Activated T-cell treated with anti-CD3 and anti-CD28 coated beads for 48 hours (primary cell): Measurements from ENCODE around the gene INF2.

Experiments
- DNase-seq: peaks from one replicate; pipeline ENCODE4 v3.0.0-alpha.2; 2020; ENCODE audit warnings: low read depth

INF2 gene

DNA sequence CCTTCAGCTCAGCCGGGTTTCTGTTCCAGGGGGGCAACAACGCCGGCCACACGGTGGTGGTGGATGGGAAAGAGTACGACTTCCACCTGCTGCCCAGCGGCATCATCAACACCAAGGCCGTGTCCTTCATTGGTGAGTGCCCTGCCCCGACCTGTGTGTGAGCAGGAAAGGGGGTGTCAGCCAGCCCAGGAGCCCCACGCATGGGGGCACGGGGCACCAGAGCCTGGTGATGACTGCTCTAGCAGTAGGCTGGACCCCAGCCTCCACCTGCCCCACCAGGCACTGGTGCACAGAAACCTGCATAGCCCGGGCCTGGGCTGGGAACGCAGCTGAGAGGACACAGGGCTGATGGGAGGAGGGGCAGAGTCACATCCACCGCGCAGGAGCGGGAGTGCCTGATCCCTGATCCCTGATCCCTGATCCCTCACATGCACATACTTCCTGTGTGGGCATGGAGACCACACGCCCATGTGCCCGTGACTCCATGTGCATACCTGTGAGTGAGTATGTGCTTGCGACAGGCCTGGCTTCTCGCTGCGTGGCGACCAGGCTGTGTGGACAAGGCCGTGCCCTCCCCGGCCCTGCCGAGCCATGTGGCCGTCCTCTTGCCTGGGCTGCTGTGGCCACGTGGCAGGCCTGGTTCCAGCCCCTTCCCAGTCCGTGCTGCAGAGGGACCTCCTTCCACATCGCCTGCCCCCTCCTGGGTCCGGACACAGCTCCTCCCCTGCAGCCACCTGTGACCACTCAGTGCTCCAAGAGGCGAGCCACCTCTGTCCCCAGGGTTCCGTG, 45.8 kb downstream of the INF2 start:
- DNase-seq: no peak

DNA sequence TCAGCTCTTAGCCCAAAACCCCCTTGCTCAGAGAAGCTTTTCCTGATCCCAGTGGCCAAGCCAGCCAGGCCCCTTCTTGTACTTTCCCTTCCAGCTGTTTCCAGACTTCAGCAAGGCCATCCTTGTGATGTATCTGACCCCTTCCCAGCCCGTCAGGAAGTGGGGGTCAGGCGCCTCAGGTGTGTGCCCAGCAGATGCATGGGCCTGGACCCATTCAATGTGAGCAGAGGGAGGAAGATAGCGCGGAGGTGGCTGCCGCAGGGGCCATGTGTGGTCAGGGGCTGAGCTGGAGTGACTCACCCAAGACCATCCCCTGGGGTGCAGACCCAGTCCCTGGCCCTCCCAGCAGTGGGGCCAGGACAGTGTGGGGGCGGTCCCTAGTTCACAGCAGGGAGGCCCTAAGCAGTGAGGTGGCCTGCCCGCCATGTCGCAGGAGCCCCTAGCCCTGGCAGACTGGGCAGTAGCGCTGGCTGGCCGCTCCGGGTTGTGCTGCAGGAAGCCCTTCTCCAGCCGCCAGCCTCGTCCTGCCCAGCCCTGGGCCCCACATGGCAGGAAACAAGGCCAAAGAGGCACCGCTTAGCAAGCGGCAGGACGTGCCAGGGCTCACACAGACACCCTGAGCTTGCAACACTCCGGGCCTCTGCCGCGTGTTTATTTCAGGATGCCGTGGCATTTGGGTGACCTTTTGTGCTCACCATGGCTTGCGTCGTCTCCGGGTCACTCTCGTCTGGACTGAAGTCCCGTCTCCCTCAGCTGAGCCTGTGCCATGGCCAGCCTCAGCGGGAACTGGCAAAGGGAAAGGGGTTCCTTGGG, 46.6 kb downstream of the INF2 start:
- DNase-seq: no peak

DNA sequence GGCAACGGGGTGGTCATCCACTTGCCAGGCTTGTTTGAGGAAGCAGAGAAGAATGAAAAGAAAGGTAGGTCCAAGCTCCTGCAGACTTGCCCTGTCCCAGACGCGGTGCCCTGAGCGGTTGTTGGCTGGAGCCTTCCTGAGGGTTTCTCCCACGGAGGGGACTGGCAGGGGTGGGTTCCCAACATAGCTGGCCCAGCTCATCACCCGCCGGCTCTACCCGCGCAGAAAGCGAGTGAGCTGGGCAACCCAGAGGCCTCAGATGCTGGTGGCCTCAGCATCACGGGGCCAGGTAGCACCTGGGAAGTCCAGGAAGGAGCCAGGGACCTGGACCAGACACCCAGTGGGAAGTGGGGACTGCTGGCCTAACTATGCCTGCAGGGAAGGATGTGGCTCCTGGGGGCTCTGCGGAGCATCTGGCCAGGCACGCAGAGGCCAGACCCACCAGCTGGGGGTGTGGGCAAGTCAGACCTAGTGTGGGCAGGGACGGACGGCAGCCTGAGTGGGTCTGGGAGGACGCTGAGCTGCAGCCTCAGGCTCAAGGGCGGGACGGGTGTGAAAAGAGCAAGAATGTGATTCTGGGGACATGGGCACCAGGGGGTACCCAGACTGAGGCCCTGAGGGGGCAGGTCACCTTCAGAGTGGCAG, 49.1 kb downstream of the INF2 start:
- DNase-seq: no peak

DNA sequence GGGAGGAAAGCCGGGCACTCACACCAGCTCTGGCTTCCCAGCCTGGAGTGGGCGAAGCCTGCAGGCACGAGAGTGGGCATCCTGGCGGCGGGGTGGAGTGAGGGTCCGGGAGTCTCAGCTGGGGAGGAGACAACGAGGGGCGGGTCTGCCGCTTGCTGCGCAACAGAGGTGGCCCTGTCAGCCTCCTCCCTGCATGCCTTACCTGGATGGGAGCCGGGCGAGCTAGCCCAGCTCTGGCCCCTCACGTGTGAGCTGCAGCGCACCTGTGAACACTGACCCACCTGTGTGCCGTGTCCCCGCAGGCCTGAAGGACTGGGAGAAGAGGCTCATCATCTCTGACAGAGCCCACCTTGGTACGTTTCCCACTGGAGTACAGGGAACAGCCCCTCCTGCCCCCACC, 49.6 kb downstream of the INF2 start:
- DNase-seq: no peak

DNA sequence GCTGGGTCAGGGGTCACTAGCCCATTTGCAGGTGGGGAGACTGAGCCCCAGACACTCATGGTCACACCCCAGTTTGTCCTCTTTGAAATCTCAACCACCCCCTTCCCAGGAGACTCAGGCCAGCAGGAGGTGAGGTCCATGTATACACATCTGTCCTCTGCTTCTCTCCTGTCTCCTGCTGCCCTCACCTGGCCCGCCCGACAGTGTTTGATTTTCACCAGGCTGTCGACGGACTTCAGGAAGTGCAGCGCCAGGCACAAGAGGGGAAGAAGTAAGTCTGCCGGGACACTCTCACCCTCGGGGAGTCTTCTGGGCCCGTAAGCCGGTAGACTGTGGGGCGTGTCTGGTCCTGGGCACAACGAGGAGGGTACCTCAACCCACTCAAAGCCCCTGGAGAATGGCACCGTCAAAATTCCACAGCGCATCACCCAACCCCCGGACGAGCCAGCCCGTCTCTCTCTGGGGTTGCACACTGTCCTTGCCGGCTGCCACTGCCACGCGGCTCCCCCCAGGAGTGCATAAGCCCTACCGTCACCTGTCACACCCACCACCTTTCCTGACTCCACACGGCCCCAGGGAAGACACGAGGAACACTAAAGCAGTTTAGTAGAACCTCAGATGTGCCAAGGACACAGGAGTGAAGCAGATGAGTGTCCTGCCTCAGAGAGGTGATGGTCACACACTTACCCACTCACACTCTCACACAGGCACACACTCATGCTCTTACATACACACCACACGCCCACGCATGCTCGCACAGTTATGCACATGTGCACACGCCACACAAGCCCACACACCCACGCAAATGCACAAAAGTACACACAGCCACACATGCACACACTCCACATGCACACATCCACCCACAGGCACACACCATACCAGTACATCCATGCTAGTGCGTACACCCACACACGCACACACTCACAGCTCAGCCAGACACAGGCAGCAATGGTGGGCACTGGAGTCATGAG, 50.4 kb downstream of the INF2 start:
- DNase-seq: no peak

DNA sequence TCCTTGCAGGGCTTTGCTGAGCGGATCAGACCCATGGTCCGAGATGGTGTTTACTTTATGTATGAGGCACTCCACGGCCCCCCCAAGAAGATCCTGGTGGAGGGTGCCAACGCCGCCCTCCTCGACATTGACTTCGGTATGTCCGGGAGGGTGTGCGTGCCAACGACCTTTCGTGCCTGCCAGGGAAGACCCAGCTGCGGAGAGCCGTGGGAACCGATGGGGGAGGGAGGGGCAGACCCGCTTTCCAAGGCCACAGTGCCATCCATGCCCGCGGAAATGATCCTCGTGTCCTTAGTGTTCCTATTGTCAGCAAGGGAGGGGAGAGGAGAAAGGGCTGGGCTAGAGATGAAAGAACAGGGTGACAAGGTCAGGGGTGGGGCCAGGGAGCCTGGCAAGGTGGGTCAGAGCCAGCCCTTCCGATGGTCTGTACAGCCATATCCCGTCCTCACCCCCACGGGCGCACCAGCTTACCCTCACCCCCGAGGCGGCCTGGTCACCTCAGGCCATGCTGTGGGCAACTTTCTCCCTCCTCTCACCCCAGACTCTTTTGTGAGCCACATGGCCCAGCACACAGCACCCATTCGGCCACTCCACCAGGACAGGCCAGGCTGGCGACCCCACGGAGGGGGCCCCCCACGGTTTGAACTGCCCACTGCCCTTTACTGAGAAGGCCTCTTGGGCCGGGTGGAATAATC, 51.8 kb downstream of the INF2 start:
- DNase-seq: no peak

DNA sequence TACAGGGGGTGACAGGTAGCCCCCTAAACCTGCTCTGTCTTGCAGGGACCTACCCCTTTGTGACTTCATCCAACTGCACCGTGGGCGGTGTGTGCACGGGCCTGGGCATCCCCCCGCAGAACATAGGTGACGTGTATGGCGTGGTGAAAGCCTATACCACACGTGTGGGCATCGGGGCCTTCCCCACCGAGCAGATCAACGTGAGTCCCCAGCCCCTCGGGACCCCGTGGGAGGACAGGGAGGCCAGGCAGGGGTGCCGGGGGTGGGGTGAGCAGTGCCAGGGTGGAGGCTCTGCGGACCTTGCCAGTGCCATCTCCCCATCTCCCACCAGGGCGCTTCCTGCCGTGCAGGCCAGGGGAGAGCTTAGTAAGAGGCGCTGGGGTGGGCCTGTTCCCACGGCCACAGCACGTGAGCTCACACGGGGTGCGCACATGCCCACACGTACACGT, 52.4 kb downstream of the INF2 start:
- DNase-seq: no peak

DNA sequence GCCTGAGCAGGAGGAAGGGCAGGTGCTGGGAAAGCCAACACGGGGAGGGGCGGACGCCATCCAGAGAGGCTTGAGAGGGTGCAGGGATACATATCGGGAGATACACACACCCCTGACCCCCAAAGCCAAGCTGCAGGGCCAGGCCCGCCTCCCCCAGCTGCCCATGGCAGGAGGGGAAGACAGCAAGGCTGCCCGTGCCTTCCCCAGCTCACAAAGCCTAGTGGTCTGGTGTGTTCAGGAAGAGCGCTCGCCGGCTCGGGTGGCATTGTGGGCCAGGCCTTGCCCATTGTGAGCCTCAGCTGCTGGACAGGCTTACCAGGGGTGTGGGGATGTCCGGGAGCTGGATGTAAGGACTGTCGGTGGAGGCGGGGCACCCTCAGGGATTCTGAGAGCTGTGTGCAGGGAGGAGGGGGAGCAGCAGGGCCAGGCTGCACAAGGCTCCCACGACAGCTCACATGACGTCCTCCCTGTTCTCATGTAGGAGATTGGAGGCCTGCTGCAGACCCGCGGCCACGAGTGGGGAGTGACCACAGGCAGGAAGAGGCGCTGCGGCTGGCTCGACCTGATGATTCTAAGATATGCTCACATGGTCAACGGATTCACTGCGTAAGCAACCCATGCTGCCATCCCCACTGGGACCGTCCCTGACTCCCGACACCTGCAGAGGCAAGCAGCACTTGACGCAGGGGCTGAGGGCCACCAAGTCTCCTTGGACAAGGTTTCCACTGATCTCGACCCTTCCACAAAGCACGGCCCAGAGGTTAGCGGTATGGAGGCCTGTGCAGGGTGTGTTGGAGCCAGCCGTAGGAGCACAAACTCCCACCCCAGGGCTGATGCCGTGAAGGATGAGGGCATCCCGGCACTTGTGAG, 53.4 kb downstream of the INF2 start:
- DNase-seq: no peak

DNA sequence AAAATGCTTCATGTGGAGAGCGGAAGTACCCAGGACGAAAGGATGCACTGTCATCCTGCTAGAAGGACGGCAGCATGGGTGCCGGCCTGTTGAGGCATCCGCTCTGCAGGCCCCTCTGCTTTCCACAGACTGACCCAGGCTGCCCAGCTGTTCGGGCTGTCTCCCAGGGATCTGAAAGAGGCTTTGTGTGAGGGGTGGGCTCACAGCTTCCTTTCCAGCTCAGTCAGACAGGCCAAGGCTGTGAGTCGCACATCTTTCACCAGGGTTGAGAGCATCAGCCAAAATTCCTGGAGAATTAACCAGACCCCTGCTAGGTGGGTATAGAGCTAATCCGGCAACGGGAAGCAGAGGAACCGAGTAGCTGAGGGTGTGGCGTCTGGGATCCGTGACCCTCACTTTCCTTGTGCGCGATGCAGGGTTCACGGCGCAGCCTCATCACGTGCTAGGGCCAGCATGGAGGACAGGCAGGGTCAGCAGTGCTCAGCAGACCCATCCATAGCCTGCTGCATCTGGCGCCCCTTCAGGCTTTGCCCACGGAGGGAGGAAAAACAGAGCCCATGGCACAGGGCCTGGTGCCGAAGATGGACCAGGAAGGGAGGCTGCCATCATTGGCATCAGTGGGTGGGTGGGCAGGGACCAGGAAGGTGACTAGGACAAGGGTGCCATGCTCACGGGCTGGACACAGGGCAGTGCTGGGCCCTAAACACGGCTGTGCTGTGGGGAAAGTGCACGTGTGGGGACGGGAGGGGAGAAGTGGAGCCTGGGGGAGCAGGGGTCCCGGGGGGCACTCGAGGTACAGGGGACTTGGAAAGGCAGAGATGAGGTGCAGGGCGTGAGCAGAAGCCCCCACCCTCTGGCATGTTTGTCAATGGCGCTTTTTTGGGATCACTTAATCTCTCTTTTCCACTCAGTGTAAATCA, 54.3 kb downstream of the INF2 start:
- no peak for DNase-seq

DNA sequence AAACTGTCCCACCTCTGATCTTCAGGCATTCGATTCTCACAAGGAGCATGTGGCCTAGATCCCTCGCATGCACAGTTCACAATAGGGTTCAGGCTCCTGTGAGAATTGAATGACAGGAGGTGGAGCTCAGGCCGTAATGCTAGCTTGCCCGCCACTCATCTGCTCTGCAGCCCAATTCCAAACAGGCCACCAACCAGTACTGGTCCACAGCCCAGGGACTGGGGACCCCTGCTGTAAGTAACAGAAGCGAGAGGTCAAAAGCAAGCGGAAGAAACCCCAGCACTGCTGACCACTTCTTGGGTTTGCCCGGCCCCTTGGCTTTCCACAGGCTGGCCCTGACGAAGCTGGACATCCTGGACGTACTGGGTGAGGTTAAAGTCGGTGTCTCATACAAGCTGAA, 55.1 kb downstream of the INF2 start:
- DNase-seq: no peak

DNA sequence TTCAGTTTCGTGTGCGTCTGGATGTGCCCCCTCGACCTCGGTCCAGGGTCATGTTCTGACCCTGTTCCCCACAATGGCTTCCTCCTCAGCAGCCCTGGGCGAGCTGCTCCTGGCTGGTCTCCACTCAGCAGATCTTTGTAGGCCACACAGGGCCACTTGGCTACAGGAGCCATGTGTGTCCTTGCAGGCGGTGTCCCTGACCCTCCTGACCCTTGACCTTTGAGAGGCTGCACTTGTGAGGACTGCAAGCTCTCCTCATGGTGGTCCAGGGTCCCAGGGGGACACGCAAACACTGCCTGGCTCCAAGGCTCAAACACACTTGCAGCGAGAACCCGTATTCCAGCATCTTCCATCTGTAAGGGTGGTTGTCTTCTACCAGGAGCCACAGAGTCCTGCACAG, 56.0 kb downstream of the INF2 start:
- no peak for DNase-seq

DNA sequence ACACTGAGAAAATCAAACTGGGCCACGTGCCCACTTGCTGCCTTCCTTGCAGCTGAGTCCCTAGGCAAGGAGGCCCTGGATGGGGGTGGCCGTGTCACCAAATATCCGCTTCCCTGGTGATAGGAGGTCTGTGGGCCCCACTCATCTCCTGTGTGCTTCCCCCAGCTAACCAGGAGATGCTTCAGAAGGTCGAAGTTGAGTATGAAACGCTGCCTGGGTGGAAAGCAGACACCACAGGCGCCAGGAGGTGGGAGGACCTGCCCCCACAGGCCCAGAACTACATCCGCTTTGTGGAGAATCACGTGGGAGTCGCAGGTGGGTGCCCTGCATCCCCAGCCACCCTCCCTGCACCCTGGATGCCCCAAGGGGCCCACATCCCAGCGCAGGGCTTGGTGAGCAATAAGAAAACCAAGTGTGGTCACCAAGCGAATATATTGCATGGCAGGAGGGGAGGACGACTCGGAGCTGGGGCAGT, 56.7 kb downstream of the INF2 start:
- no peak for DNase-seq

DNA sequence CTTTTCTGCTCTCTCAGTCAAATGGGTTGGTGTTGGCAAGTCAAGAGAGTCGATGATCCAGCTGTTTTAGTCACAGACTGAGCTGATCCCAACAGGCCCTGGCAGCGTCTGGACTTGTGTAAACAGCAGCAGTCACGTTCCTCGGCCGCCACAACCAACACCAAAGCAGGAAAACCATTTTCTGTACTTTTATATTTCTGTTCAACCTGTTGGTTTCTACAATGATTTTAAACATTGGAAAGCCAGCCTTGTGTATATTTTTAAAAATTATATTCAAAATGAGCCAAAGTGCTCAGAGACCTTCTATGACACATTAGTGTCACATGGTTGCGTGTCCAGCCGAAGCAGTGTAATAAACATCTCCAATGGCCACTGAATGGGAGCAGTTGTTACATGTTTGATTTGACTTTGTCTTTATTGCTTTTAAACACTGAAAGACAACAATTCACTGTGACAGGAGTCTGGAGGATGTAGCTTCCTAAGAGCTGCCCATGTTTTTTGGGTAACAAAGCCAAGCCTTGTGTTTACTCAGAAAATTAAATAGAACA, 57.6 kb downstream of the INF2 start:
- no peak for DNase-seq

DNA sequence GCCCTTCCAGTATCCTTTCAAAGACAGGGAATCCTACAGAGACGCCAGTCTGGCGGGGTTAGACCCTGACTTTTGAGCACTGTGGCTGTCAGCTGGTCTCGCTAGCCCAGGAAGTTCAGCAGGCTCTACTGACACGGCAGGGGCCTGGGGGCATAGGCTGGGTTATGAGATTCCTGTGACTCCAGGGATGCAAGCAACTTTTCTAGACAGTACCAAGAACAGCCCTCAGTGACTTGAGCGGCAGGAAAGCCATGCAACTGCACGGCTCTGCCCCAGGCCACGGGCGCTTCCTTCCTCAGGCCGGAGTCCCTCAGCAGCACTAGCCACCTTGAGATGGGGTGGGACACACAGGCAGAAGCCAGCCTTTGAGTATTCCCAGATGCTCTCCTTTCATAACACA, 58.5 kb downstream of the INF2 start:
- DNase-seq: no peak

DNA sequence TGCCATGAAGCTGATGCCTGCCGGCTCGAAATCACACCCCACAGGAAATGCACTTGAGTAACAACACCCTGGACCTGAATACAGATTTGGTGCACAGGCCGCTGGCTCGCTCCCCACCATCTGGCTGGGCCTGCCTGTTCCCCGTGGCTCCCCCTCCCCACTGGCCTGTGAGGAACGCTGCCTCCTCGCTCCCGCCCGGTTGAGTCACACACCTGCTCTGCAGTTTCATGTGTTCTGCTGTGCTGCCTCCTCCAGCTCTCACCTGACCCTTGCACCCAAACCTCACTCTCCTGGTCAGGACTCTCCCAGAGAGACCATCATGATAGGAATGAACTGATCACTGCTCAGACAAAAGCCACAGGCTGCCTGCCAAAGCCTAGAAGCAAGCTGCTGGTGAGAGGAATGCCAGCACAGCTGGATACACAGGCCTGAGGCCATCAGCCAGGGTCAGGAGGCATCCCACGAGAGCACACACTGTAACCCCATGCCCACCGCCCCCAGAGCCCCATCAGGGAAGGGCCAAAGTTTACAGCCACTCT, 59.8 kb downstream of the INF2 start:
- no peak for DNase-seq

DNA sequence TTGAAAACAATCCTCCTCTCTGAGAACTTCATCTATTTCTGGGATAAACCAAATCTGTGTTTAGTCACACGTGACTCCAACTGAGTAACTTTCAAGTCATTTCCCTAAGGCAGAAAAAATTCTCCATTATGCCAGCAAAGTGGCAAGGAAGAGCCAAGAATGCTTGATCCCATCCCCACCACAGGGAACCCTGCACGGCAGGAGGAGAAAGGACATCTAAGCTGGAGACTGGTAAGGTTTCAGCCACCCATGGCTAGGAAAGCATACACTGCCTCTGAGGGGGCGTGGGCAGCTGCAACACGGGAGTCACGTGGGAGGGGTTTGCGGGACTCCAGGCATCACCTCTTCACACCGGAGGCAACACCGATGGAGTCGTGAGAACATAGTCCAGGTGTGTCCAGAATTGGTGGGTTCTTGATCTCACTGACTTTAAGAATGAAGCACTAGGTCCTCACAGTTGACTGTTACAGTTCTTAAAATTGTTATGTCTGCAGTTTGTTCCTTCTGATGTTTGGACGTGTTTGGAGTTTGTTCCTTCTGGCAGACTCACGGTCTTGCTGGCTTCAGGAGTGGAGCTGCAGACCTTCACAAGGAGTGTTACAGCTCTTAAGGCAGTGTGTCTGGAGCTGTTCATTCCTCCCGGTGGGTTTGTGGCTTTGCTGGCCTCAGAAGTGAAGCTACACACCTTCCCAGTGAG, 60.8 kb downstream of the INF2 start:
- no peak for DNase-seq

DNA sequence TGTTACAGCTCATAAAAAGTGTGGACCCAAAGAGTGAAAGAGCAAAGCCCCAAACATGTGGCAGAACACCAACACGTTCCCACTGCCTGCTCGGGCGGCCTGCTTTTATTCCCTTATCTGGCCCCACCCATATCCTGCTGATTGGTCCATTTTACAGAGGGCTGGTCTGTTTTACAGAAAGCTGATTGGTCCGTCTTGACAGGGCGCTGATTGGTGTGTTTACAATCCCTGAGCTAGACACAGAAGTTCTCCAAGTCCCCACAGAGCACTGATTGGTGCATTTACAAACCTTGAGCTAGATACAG, 61.3 kb downstream of the INF2 start:
- peak; percentile 25 for DNase-seq
